ENCODE data around the gene OPA1.
"Not testable (repeated sequence)": the region's sequence is repeated elsewhere in the genome, so short reads cannot be mapped to it uniquely, and the experiment has no call there.

Gene OPA1

GRCh38 chr3:193593668-193594030, 641 bp downstream of the OPA1 start:
- peak overlapping the region; percentile 91 for H3K9ac ChIP-seq (ENCODE audit: low read length)
- H3K27me3 ChIP-seq (ENCODE audit: control insufficient read depth, insufficient read depth, low read length) = no peaks in the 10 kb centered on the region
- no peaks in the 10 kb centered on the region for H3K36me3 ChIP-seq (ENCODE audit: control insufficient read depth, insufficient read depth, low read length)
- peak overlapping the region; percentile 76 for H3K4me3 ChIP-seq (ENCODE audit: low read length)
- no peaks in the 10 kb centered on the region for H3K4me1 ChIP-seq (ENCODE audit: control insufficient read depth, insufficient read depth, low read length)
- H3K9me3 ChIP-seq (ENCODE audit: control insufficient read depth, low read length) = no peaks in the 10 kb centered on the region

GRCh38 chr3:193594946-193595689, 2.1 kb downstream of the OPA1 start:
- H3K4me1 ChIP-seq (ENCODE audit: control insufficient read depth, insufficient read depth, low read length) = no peaks in the 10 kb centered on the region
- no peaks in the 10 kb centered on the region for H3K27me3 ChIP-seq (ENCODE audit: control insufficient read depth, insufficient read depth, low read length)
- no peaks in the 10 kb centered on the region for H3K9me3 ChIP-seq (ENCODE audit: control insufficient read depth, low read length)
- H3K36me3 ChIP-seq (ENCODE audit: control insufficient read depth, insufficient read depth, low read length) = no peaks in the 10 kb centered on the region
- no peak overlapping the region for H3K9ac ChIP-seq (ENCODE audit: low read length)
- H3K4me3 ChIP-seq (ENCODE audit: low read length) = no peak overlapping the region

GRCh38 chr3:193595939-193596487, 3.0 kb downstream of the OPA1 start:
- H3K27me3 ChIP-seq (ENCODE audit: control insufficient read depth, insufficient read depth, low read length) = no peaks in the 10 kb centered on the region
- H3K9me3 ChIP-seq (ENCODE audit: control insufficient read depth, low read length) = no peaks in the 10 kb centered on the region
- no peak overlapping the region for H3K9ac ChIP-seq (ENCODE audit: low read length)
- H3K36me3 ChIP-seq (ENCODE audit: control insufficient read depth, insufficient read depth, low read length) = no peaks in the 10 kb centered on the region
- no peaks in the 10 kb centered on the region for H3K4me1 ChIP-seq (ENCODE audit: control insufficient read depth, insufficient read depth, low read length)
- H3K4me3 ChIP-seq (ENCODE audit: low read length) = no peak overlapping the region

GRCh38 chr3:193598202-193598601, 5.2 kb downstream of the OPA1 start:
- Histone ChIP-seq H3K27me3 (ENCODE audit: control insufficient read depth, insufficient read depth, low read length) (no peaks in the 10 kb centered on the region), H3K4me3 (ENCODE audit: low read length) (no peak overlapping the region), H3K4me1 (ENCODE audit: control insufficient read depth, insufficient read depth, low read length) (no peaks in the 10 kb centered on the region), H3K9me3 (ENCODE audit: control insufficient read depth, low read length) (no peaks in the 10 kb centered on the region), H3K36me3 (ENCODE audit: control insufficient read depth, insufficient read depth, low read length) (no peaks in the 10 kb centered on the region), H3K9ac (ENCODE audit: low read length) (no peak overlapping the region)

GRCh38 chr3:193599393-193599792, 6.4 kb downstream of the OPA1 start:
- Histone ChIP-seq H3K36me3 (ENCODE audit: control insufficient read depth, insufficient read depth, low read length) (no peaks in the 10 kb centered on the region), H3K4me3 (ENCODE audit: low read length) (no peak overlapping the region), H3K9me3 (ENCODE audit: control insufficient read depth, low read length) (no peaks in the 10 kb centered on the region), H3K27me3 (ENCODE audit: control insufficient read depth, insufficient read depth, low read length) (no peaks in the 10 kb centered on the region), H3K9ac (ENCODE audit: low read length) (no peak overlapping the region), H3K4me1 (ENCODE audit: control insufficient read depth, insufficient read depth, low read length) (no peaks in the 10 kb centered on the region)

GRCh38 chr3:193605876-193606275, 12.9 kb downstream of the OPA1 start:
- H3K36me3 ChIP-seq (ENCODE audit: control insufficient read depth, insufficient read depth, low read length) = no peaks in the 10 kb centered on the region
- H3K27me3 ChIP-seq (ENCODE audit: control insufficient read depth, insufficient read depth, low read length) = no peaks in the 10 kb centered on the region
- H3K9me3 ChIP-seq (ENCODE audit: control insufficient read depth, low read length) = no peaks in the 10 kb centered on the region
- no peaks in the 10 kb centered on the region for H3K4me1 ChIP-seq (ENCODE audit: control insufficient read depth, insufficient read depth, low read length)
- H3K4me3 ChIP-seq (ENCODE audit: low read length) = no peak overlapping the region
- H3K9ac ChIP-seq (ENCODE audit: low read length) = no peak overlapping the region

GRCh38 chr3:193606892-193607291, 13.9 kb downstream of the OPA1 start:
- H3K4me3 ChIP-seq (ENCODE audit: low read length); H3K9ac ChIP-seq (ENCODE audit: low read length); H3K27me3 ChIP-seq (ENCODE audit: control insufficient read depth, insufficient read depth, low read length); H3K9me3 ChIP-seq (ENCODE audit: control insufficient read depth, low read length); H3K4me1 ChIP-seq (ENCODE audit: control insufficient read depth, insufficient read depth, low read length); H3K36me3 ChIP-seq (ENCODE audit: control insufficient read depth, insufficient read depth, low read length): not testable (repeated sequence)

- not testable (repeated sequence) for H3K4me3 ChIP-seq (ENCODE audit: low read length); H3K9ac ChIP-seq (ENCODE audit: low read length); H3K4me1 ChIP-seq (ENCODE audit: control insufficient read depth, insufficient read depth, low read length); H3K36me3 ChIP-seq (ENCODE audit: control insufficient read depth, insufficient read depth, low read length); H3K27me3 ChIP-seq (ENCODE audit: control insufficient read depth, insufficient read depth, low read length); H3K9me3 ChIP-seq (ENCODE audit: control insufficient read depth, low read length)
Observed at GRCh38 chr3:193610516-193610915, 17.5 kb downstream of the OPA1 start.

- Histone ChIP-seq H3K9ac (ENCODE audit: low read length) (no peak overlapping the region), H3K4me1 (ENCODE audit: control insufficient read depth, insufficient read depth, low read length) (no peaks in the 10 kb centered on the region), H3K27me3 (ENCODE audit: control insufficient read depth, insufficient read depth, low read length) (no peaks in the 10 kb centered on the region), H3K36me3 (ENCODE audit: control insufficient read depth, insufficient read depth, low read length) (no peaks in the 10 kb centered on the region), H3K9me3 (ENCODE audit: control insufficient read depth, low read length) (no peaks in the 10 kb centered on the region), H3K4me3 (ENCODE audit: low read length) (no peak overlapping the region)
Observed at GRCh38 chr3:193614430-193614829, 21.4 kb downstream of the OPA1 start.

GRCh38 chr3:193617628-193618027, 24.6 kb downstream of the OPA1 start:
- H3K36me3 ChIP-seq (ENCODE audit: control insufficient read depth, insufficient read depth, low read length) = no peaks in the 10 kb centered on the region
- H3K9ac ChIP-seq (ENCODE audit: low read length) = no peak overlapping the region
- no peaks in the 10 kb centered on the region for H3K9me3 ChIP-seq (ENCODE audit: control insufficient read depth, low read length)
- H3K4me1 ChIP-seq (ENCODE audit: control insufficient read depth, insufficient read depth, low read length) = no peaks in the 10 kb centered on the region
- no peak overlapping the region for H3K4me3 ChIP-seq (ENCODE audit: low read length)
- no peaks in the 10 kb centered on the region for H3K27me3 ChIP-seq (ENCODE audit: control insufficient read depth, insufficient read depth, low read length)

GRCh38 chr3:193620057-193620456, 27.0 kb downstream of the OPA1 start:
- Histone ChIP-seq H3K9me3 (ENCODE audit: control insufficient read depth, low read length) (no peaks in the 10 kb centered on the region), H3K9ac (ENCODE audit: low read length) (no peak overlapping the region), H3K4me1 (ENCODE audit: control insufficient read depth, insufficient read depth, low read length) (no peaks in the 10 kb centered on the region), H3K27me3 (ENCODE audit: control insufficient read depth, insufficient read depth, low read length) (no peaks in the 10 kb centered on the region), H3K36me3 (ENCODE audit: control insufficient read depth, insufficient read depth, low read length) (no peaks in the 10 kb centered on the region), H3K4me3 (ENCODE audit: low read length) (no peak overlapping the region)

GRCh38 chr3:193620650-193621049, 27.6 kb downstream of the OPA1 start:
- Histone ChIP-seq H3K4me3 (ENCODE audit: low read length) (no peak overlapping the region), H3K9ac (ENCODE audit: low read length) (no peak overlapping the region)

GRCh38 chr3:193621127-193621526, 28.1 kb downstream of the OPA1 start:
- no peaks in the 10 kb centered on the region for H3K27me3 ChIP-seq (ENCODE audit: control insufficient read depth, insufficient read depth, low read length)
- H3K36me3 ChIP-seq (ENCODE audit: control insufficient read depth, insufficient read depth, low read length) = no peaks in the 10 kb centered on the region
- no peak overlapping the region for H3K4me3 ChIP-seq (ENCODE audit: low read length)
- H3K4me1 ChIP-seq (ENCODE audit: control insufficient read depth, insufficient read depth, low read length) = no peaks in the 10 kb centered on the region
- H3K9ac ChIP-seq (ENCODE audit: low read length) = no peak overlapping the region
- H3K9me3 ChIP-seq (ENCODE audit: control insufficient read depth, low read length) = no peaks in the 10 kb centered on the region

More at GRCh38 chr3:193620650-193621049, 27.6 kb downstream of the OPA1 start:
- Histone ChIP-seq H3K4me1 (ENCODE audit: control insufficient read depth, insufficient read depth, low read length) (no peaks in the 10 kb centered on the region), H3K27me3 (ENCODE audit: control insufficient read depth, insufficient read depth, low read length) (no peaks in the 10 kb centered on the region), H3K36me3 (ENCODE audit: control insufficient read depth, insufficient read depth, low read length) (no peaks in the 10 kb centered on the region), H3K9me3 (ENCODE audit: control insufficient read depth, low read length) (no peaks in the 10 kb centered on the region)
